ENCODE measurements around the gene LRRC8A.
"Not testable (repeated sequence)": the region's sequence is repeated elsewhere in the genome, so short reads cannot be mapped to it uniquely, and the experiment has no call there.

Gene LRRC8A

DNA sequence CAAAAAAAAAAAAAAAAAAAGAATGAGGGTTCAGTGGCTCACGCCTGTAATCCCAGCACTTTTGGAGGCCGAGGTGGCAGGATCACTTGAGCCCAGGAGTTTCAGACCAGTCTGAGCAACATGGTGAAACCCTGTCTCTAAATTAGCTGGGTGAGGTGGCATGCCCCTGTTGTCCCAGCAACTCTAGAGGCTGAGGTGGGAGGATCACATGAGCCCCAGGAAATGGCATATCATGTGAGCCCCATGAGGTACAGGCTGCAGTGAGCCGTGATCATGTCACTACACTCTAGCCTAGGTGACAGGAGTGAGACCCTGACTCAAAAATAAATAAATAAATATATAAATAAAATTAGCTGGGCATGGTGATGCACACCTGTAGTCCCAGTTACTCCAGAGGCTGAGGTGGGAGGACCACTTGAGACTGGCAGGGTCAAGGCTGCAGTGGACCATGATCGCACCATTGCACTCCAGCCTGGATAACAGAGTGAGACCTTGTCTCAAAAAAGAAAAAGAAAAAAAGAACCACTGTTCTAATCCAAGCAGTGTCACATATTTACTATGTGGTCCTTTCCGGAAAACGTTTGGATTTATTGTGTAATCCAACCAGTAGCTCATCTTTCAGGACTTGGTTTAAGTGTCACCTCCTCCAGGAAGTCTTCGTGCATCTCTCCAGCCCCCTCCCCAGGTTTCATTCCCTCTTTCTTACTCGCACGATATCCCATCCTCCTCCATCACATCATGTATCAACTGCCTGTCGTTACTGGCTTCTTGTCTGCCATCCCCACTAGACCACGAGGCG is 40.0 kb upstream of the LRRC8A start:
- DNase-seq (ENCODE audit: low read depth), result no peak
- no peak for TF ChIP-seq CTCF (IDR thresholded peaks at IDR 0.05; ENCODE audit: low read depth, low read length, missing control alignments)
- H3K4me3 ChIP-seq (ENCODE audit: low read depth, low read length), result no peak overlapping the region

- DNase-seq (ENCODE audit: low read depth); H3K4me3 ChIP-seq (ENCODE audit: low read depth, low read length): not testable (repeated sequence)
Measured at GRCh38 chr9:128843171-128843570, 38.8 kb upstream of the LRRC8A start.

DNA sequence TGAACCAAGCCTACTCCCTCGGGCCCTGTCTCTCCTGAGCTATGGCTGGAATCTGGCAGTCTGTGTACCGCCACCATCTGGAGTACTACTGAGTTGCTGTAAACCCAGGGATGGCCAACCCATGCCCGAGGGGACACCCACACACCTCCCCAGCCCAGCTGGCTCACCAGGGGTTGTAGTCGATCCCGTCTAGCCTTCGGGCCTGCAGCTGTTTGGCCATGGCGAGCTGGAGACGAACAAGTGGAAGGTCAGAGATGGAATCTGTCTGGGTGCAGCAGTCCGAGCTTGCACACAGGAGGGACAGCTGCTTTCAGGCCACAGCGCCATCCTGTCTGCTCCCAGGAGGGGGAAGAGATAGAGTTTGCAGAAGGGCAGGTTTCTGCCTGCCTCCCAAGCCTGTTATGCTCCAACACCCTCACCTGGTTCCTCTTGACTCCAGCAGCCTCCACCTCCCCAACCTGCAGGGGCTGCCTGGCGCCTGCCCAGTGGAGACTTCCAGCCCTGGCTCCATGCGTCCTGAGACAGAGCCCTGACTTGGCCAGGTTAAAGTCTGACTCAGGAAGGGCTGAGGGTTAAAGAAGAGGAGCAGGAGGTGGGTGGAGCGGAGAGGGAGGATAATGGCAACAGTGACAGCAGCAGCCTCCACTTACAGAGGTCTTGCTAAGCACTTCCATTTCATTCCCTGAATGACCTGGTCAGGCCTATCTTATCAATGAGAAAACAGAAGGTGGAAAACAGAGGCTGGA is 36.6 kb upstream of the LRRC8A start:
- TF ChIP-seq CTCF (IDR thresholded peaks at IDR 0.05; ENCODE audit: low read depth, low read length, missing control alignments), result no peak
- DNase-seq (ENCODE audit: low read depth), result no peak

DNA sequence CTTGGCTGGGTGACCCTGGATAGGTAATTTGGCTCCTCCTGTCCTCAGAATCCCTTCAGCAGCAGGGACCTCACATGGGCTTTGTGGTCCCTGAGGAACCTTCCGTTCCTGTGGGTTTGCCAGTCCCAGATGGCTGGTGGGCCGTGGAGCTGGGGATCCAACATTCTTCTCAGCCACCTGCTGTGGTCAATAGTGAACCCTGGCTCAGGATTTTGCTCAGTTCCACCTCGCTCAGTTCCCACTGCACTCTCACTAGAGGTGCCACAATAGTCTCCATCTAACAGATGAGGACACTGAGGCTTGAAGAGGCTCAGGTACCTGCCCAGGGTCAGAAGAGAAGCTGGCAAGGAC is 35.3 kb upstream of the LRRC8A start:
- no peak for DNase-seq (ENCODE audit: low read depth)
- TF ChIP-seq CTCF (IDR thresholded peaks at IDR 0.05; ENCODE audit: low read depth, low read length, missing control alignments), result no peak
- H3K4me3 ChIP-seq (ENCODE audit: low read depth, low read length), result no peak overlapping the region

More for the DNA sequence above, 36.6 kb upstream of the LRRC8A start:
- H3K4me3 ChIP-seq (ENCODE audit: low read depth, low read length), result no peak overlapping the region

GRCh38 chr9:128847803-128848202 is 34.1 kb upstream of the LRRC8A start:
- DNase-seq (ENCODE audit: low read depth), result no peak
- H3K4me3 ChIP-seq (ENCODE audit: low read depth, low read length), result no peak overlapping the region
- TF ChIP-seq CTCF (IDR thresholded peaks at IDR 0.05; ENCODE audit: low read depth, low read length, missing control alignments), result no peak

- DNase-seq (ENCODE audit: low read depth); H3K4me3 ChIP-seq (ENCODE audit: low read depth, low read length): not testable (repeated sequence)
Measured at GRCh38 chr9:128851024-128851423, 30.9 kb upstream of the LRRC8A start.

- DNase-seq (ENCODE audit: low read depth); H3K4me3 ChIP-seq (ENCODE audit: low read depth, low read length): not testable (repeated sequence)
- peak; percentile 27 for TF ChIP-seq CTCF (IDR thresholded peaks at IDR 0.05; ENCODE audit: low read depth, low read length, missing control alignments)
Measured at GRCh38 chr9:128851779-128852600, 29.9 kb upstream of the LRRC8A start.

DNA sequence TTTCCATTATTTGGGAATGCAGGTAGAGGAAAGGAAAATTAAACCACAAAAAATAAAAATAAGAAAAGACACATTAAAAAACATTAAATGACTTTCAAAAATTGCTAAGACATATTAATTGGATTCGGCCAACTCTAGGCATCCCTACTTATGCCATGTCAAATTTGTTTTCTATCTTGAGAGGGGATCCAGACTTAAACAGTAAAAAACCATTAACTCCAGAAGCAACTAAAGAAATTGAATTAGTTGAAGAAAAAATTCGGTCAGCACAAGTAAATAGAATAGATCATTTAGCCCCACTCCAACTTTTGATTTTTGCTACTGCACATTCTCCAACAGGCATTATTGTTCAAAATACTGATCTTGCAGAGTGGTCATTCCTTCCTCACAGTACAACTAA is 29.3 kb upstream of the LRRC8A start:
- not testable (repeated sequence) for DNase-seq (ENCODE audit: low read depth); H3K4me3 ChIP-seq (ENCODE audit: low read depth, low read length)

- not testable (repeated sequence) for H3K4me3 ChIP-seq (ENCODE audit: low read depth, low read length); DNase-seq (ENCODE audit: low read depth)
Measured at GRCh38 chr9:128854454-128854853, 27.5 kb upstream of the LRRC8A start.

GRCh38 chr9:128858476-128858875 is 23.5 kb upstream of the LRRC8A start:
- not testable (repeated sequence) for DNase-seq (ENCODE audit: low read depth); H3K4me3 ChIP-seq (ENCODE audit: low read depth, low read length)
